Jurkat, Clone E6-1 (cell line): Measurements from ENCODE around the gene STEAP1. TPM values are rescaled to one million over a fixed set of nuclear protein-coding genes. Genes with fewer than 3 reads are reported as not detected.
"Not testable (repeated sequence)": the region's sequence is repeated elsewhere in the genome, so short reads cannot be mapped to it uniquely, and the experiment has no call there.

Experiments
- DNase-seq: peaks from one replicate; pipeline ENCODE4 v3.0.0-alpha.2; 2011; ENCODE audit warnings: low read depth, low spot score
- H3K4me3 ChIP-seq: 2 replicates; pipeline ENCODE4 v1.5.1; 2011; ENCODE audit warnings: mild to moderate bottlenecking, low read length, control low read depth, moderate library complexity
- polyA plus RNA-seq: library from polyadenylated mRNA; unstranded; fragments of >200 nt; gene quantifications from one replicate; pipeline ENCODE4 v1.2.1, GENCODE V29; 2012; ENCODE audit warnings: missing spikeins; ENCODE audit not compliant: insufficient read length, insufficient read depth

Gene STEAP1
- polyA plus RNA-seq: 6.1 TPM

DNA sequence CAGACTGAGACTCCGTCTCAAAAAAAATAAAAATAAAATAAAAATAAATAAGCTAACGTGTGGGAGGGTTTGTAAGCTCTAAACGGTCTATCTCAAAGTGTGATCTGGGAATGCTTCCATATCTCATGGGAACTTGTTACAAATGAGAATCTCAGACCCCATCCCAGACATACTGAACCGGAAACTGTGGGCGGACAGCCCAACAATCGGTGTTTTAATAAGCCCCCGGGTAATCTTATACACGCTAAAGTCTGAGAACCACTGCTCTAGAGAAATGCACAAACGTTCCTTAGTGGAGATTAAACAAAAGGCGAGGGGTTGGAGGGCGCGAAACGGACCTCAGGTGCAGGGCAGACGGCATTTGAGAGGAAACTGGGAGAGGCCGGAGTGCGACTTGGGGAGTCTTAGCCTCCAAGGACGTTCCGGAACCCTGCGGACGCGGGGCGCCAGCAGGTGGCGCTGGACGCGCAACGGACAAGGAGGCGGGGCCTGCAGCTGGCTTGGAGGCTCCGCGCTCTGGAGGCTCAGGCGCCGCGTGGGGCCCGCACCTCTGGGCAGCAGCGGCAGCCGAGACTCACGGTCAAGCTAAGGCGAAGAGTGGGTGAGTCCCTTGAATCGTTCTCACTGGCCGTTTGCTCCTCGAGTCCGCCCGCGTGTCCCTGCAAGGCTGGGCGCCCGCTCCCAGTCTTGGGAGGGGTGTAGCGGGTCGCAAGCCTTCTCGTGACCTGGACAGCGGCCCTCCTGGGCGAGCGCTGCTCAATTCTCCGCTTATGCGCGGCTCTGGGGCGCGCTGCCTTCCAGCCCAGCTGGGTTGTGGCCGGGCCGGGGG is at the start of gene STEAP1:
STEAP1 (plus strand) TSS at position 527 of the 829 bp plus-strand sequence. CDS start 5,320 bp downstream, outside the sequence.
- peak; percentile 60 for DNase-seq
- peak within 1 kb of the TSS; percentile 41 for H3K4me3 ChIP-seq

DNA sequence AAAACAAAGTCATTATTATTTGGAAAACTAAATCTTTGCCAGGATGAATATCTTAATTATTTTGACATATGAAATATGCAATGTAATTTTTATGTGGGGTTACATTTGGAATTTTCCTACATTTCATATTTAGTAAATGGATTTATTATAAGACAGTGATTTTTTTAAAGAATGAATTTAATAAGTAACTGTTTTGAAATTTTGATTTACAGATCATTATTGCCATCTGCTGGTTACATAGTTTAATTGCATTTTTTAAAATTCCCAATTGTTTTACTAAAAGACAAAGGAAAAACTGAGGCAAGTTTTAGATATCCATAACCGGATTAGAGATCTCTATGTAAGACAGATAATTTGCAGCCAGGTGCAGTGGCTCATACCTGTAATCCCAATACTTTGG is 39.3 kb upstream of the STEAP1 start:
- DNase-seq: not testable (repeated sequence)

DNA sequence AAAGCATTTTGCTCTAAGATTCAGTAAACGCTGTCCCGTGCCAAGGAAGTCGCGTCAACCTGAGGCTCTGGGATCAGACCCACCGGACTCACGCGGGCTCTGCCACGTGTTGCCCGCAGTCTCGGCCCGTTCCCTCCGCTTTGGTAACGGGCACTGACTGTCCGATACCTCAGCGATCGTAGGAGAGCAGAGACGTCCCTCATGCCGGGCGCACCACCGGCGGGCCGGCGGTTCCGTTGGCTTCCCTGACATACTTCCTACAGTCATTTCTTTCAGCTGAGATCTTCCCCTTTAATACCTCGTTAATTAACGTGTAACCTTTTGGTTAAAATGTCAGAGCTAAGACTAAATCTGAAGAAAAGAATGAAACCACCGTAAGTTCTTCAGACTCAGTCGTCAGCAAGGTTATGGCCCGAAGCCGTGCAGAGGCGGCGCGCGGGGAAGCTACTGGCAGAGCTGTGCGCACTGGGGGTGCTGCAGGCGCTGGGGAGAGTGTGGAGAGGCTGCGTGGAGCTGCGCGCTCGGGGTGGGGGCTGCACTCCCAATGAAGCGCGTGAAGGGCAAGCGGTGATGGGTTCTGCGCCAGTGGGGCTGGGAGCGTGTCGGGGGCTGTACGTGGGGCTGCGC is 35.6 kb upstream of the STEAP1 start:
- DNase-seq, H3K4me3 ChIP-seq: not testable (repeated sequence)

More for the DNA sequence above, 39.3 kb upstream of the STEAP1 start:
- H3K4me3 ChIP-seq: not testable (repeated sequence)

DNA sequence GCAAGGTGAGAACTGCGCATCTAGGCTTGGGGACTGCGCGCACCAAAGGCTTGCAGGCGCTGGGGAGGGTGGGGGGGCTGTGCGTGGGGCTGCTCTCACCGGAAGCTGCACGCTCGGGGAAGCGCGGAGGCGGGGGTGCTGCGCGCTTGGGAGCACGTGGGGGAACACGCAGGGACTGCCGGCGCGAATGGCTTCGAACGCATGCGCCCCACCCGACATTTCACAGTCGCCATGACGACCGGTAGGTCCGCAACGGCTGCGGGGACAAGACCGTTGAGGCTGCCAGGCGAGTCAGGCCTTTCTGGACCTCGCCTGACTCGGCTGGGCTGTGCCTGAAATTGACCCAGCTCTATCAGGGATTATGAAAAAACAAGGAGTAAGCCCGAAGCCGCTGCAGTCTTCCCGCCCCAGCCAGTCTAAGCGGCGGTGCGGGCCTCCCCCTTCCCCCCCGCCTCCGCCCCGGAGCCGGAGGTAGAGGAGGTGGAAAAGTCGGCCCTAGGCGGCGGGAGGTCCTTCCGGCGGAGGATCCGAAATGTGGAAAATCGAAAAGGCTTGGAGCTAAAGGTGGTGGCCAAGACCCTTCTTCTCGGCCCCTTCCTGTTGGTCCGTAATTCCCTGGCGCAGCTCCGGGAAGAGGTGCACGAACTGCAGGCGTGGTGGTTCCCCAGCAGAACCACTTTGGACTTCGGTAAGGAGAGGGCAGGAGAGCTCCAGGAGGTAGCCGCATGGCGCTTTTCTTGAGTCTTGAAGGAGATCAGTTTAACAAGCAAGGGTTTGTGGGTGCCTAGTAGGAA is 34.9 kb upstream of the STEAP1 start:
- H3K4me3 ChIP-seq: no peak overlapping the region
- no peak for DNase-seq

DNA sequence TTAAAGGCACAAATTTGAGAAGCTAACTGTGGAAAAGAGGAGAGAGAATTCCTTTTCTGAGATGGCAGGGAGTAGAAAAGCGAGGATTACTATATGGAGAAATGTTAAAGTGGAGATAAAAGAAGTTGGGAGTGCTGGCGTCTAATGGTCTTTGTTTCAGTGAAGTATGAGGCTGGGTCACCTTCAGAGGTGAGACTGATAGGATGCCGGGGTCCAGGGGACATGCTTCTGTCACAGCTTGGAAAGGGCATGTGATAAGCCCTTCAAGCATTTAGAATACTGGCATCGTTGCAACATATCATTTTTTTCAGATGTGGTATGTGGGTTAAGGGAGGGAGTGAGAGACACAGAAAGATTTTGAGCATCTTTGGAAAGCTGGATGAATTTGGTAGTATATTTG is 34.1 kb upstream of the STEAP1 start:
- not testable (repeated sequence) for DNase-seq, H3K4me3 ChIP-seq

DNA sequence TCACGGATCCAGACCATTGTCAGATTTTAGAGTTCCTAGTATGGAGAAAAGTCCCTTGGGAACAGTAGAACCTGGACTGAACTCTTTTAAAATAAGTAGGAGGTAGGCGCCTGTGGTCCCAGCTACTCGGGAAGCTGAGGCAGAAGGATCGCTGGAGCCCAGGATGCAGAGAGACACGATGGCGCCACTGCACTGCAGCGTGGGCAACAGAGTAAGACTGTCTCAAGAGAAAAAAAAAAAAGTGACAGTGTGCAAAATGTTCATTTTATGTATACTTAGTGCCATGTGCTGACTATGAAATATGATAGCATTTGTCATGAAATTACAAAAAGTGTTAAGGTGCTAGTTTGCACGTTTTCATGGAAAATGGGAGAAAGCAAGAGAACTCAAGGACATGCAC is 22.5 kb upstream of the STEAP1 start:
- DNase-seq, H3K4me3 ChIP-seq: not testable (repeated sequence)

DNA sequence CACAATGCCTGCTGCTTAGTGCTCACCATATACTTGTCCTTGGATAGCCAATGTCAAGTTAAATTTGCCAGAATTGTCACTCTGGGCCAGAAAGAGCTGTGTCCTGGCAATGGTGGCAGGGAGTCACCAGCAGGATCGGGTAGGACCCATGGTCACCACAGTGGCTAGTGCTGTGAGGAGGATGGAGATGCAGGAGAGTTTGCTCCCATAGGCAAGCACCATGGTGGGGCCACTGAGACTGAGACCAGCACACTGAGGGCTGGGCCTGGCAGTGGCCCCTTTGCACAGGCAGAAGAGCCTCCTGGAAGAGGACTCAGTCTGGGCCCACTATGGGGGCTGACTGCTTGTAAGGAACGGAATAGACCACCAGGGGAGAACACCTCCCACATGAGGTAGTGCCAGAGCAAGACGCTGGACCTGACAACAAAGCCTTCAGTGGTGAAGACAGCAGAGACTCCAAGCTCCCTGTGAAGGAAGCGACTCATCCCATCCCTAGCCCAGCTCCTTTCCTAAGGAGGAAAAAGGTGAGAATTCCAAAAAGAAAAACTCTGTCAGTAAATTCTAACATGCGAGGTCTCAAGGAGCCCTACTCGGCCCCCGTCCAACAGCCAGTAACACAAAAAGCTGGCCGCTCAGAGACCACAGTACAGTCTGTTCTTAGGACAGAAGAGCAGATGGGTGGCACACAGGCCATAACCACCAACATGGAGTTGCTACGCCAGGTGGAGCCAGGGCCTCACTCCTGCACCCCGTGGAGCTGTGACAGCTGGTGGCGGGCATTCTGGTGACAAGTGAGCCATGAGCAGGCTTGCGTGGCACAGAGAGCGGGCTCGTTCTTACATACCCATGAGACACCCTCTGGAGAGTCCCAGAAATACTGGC is 6.9 kb upstream of the STEAP1 start:
- not testable (repeated sequence) for H3K4me3 ChIP-seq, DNase-seq

DNA sequence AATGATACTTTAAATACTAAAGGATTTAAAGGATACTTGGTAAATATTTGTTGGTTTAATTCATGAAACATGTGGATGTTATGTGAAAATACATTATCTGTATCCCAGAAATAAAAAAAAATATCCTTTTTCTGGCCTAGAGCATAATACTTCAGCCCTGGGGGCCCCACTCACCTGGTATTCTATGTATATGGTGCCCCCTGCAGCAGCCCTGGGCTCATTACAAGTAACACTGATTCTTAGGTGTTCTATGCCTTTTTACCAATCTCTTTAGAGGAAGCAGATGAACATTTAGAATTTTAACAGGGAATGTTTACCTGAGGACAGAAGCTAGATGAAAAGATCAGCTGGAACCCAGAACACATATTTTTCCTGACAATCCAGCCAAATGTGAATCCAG is 4.8 kb upstream of the STEAP1 start:
- not testable (repeated sequence) for DNase-seq, H3K4me3 ChIP-seq

DNA sequence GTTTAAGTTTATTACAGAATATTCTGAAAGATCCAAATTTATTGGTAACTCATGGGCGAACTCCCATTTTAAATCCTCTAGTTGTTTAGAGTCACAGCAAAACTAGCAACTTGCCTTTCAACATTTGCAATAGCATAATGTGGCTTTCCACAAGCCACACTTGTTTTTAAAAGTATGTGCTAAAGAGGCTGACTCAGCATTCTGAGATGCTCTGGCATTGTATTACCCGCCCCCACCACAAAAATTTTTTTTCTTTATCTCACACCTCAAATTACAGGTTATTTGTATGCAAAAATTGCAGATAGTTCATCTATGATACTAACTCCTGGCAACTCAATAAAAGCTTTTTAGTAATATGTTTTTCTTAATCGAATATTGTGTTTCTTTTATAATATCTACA is 2.4 kb upstream of the STEAP1 start:
- H3K4me3 ChIP-seq, DNase-seq: not testable (repeated sequence)

DNA sequence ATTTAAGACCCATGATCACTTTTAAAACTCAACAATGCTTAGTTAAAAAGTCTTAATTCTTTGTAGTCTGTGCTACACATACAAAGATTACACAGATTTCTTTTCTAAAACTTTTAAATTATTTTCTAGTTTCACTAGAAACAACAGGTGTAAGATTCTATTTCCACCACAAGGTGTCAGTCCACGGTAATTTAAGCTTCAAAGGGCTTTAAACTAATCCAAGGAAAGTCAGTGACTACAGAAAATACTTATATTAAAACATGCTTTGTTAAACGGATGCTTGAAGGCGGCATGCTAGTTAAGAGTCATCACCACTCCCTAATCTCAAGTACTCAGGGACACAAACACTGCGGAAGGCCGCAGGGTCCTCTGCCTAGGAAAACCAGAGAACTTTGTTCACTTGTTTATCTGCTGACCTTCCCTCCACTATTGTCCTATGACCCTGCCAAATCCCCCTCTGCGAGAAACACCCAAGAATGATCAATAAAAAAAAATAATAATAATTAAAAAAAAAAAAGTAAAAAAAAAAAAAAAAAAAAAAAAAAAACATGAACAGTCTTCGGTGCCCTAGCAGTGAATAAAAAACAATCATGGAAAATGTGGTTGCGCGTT is 1.5 kb upstream of the STEAP1 start:
- peak; percentile 48 for DNase-seq
- H3K4me3 ChIP-seq: not testable (repeated sequence)

DNA sequence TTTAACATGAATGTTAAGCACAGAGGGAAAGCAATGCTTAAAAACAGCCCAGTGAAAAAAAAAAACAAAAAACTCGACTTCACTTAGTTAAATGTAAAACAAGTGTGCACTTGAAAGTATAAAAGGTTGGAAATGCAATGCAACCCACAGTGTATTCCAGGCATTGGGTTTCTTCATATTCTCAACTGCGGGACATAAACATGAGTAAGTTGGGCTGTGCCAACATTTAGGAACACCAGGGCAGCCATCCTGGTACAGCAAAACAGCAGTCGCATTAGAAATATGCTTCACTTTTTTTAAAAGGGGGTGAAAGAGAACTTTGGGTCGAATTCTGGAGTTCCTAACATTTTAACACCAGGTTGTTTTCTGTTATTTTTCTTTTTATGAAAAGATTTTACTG is 937 bp downstream of the STEAP1 start:
- no peak overlapping the region for H3K4me3 ChIP-seq
- no peak for DNase-seq

DNA sequence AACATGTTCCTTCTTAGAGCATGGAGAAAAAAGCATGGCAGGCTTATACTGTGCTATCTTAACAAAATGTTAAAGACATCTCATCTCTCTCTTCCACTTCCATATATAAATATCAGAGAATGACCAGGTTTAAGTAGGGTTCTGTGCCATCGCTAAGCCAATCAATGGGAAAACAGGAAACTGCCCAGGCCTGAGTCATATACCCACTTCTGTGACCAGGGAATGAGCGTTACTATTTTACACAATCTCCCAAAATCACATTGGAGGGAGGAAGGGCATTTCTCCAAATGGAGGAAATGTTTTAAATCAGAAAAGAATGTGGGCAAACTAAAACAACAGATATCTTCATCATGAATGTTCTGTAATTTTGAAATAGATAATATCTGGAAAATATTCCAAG is 3.1 kb downstream of the STEAP1 start:
- DNase-seq: not testable (repeated sequence)

DNA sequence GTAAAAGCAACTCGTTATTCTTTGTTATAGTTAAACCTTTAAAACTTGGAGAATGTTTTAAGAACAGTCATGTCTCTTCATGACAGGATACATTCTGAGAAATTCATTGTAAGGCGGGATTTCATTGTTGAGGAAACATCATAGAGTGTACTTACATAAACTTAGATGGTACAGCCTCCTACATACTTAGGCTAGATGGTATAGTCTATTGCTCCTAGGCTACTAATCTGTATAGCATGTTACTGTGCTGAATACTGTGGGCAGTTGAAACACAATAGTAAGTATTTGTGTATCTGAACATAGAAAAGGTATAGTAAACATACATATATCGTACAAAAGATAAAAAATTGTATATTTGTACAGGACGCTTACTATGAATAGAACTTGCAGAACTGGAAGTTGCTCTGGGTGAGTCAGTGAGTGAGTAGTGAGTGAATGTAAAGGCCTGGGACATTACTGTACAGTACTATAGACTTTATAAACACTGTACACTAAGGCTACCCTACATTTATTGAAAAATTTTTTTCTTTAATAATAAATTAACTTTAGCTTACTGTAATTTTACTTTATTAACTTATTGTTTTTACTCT is 3.6 kb downstream of the STEAP1 start:
- not testable (repeated sequence) for DNase-seq

More for the DNA sequence above, 3.1 kb downstream of the STEAP1 start:
- not testable (repeated sequence) for H3K4me3 ChIP-seq

DNA sequence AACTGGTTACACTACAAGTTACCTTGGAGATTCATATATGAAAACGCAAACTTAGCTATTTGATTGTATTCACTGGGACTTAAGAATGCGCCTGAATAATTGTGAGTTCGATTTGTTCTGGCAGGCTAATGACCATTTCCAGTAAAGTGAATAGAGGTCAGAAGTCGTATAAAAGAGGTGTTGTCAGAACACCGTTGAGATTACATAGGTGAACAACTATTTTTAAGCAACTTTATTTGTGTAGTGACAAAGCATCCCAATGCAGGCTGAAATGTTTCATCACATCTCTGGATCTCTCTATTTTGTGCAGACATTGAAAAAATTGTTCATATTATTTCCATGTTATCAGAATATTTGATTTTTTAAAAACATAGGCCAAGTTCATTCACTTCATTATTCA is 9.3 kb downstream of the STEAP1 start:
- H3K4me3 ChIP-seq: no peak overlapping the region
- no peak for DNase-seq

More for the DNA sequence above, 3.6 kb downstream of the STEAP1 start:
- not testable (repeated sequence) for H3K4me3 ChIP-seq

DNA sequence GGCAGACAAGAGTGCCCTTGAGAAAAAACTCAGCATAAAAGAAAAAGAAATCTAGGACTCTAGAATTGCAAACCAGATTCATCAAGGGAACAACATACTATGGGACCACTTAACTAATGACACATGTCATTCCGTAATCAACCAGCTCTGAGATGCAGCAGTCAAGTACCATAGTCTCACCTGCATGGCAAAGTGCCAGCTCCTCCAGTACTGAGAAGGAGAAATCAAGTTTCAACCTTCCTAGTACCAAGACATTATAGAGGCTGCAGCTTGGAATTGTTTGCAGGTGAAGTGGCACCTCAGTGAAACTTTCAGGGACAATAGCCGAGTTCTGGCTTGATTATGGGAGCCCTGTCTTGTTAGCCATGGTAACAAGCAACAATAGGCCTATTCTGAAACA is 11.5 kb downstream of the STEAP1 start:
- no peak for DNase-seq

DNA sequence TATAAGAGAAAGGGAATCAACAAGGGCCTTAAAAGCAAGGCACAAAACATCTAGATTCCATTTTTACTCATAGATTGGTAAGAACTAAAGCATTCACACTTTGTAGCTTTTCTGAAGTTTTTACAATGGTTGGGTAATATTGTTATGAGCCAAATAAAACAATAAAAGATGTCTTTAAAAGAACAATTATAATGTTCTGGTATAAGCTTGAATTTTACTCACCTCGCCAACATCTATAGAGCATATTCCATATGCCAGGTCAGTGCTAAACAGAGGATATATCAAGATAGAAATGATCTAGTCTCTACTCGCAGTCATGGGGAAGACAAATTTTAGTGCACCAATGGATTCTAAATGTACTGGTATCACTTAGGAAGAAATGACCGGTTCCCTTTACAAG is 11.9 kb downstream of the STEAP1 start:
- no peak for DNase-seq
- H3K4me3 ChIP-seq: no peak overlapping the region

More for the DNA sequence above, 11.5 kb downstream of the STEAP1 start:
- no peak overlapping the region for H3K4me3 ChIP-seq

DNA sequence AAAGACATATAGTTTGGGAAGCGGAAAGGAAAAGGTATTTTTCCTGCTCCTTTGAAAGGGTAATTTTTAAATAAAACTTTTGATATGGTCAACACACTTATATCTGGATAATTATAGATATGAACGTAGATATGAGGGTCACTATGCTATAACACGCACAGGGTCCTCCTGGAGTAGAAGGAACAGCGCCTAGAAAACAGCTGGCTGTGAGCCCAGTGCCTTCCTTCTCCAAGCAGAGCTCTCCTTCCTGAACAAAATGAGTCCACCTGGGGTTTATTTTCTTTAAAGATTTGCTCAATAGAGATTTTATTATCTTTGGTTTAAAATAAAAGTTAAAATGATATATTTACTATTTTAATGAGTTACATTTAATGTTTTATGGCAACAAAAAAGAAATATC is 13.1 kb downstream of the STEAP1 start:
- no peak for DNase-seq
- no peak overlapping the region for H3K4me3 ChIP-seq

DNA sequence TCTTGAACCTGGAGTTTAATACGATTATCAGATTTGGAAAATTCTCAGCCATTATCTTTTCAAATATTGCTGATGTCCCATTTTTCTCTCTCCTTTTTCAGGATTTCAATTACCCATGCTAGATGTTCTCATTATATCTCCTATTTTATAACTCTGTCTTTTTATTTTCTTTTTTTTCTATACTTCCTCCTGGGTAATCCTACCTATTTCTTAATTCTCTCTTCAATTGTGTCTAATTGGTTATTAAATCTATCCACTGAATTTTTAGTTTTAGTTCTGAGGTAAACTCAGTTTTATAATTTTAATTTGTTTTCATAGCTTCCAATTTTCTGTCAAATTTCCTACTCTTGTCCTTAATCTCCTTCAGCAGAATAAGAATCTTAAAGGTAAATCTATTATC is 15.6 kb downstream of the STEAP1 start:
- H3K4me3 ChIP-seq: no peak overlapping the region
- DNase-seq: no peak
